Prostate gland (tissue), 2 donors: ENCODE measurements around the gene HAUS1. TPM values are rescaled to one million over a fixed set of nuclear protein-coding genes. Genes with fewer than 3 reads are reported as not detected.
"Not testable (repeated sequence)": the region's sequence is repeated elsewhere in the genome, so short reads cannot be mapped to it uniquely, and the experiment has no call there.

ENCODE experiments used
- DNase-seq: peaks from one replicate; pipeline ENCODE4 v3.0.0-alpha.2; 2019; ENCODE audit warnings: low spot score
- H3K27ac ChIP-seq, 2 donors: fragments of 200-600 bp; sonication (generic); 2 replicates each; pipeline ENCODE4 v1.5.1; 2017 to 2019
- H3K27me3 ChIP-seq: fragments of 200-600 bp; sonication (generic); replicated peaks from 2 replicates; pipeline ENCODE4 v1.5.1; 2019; ENCODE audit not compliant: insufficient read depth
- H3K36me3 ChIP-seq, 2 donors: fragments of 200-600 bp; sonication (generic); 1 replicate in 1 of 2; 2 replicates in 1 of 2; pipeline versions ENCODE4 v1.5.1 to v1.8.1; 2017 to 2019
- H3K4me1 ChIP-seq: fragments of 200-600 bp; sonication (generic); replicated peaks from 2 replicates; pipeline ENCODE4 v1.5.1; 2019
- H3K4me3 ChIP-seq, 2 donors: fragments of 200-600 bp; sonication (generic); 2 replicates each; pipeline ENCODE4 v1.5.1; 2017 to 2019
- H3K9me3 ChIP-seq: fragments of 200-600 bp; sonication (generic); 2 replicates; pipeline ENCODE4 v1.5.1; 2017
- CTCF ChIP-seq, 4 experiments: fragments of 200-600 bp in 2 of 4; fragments of 450-650 bp in 2 of 4; sonication (generic) in 2 of 4; IDR thresholded peaks; 1 replicate in 3 of 4; 2 replicates in 1 of 4; pipeline ENCODE4 v1.5.1; 2016 to 2019; ENCODE audit warnings: antibody characterized with exemption in 4 of 4, mild to moderate bottlenecking in 2 of 4, moderate library complexity in 2 of 4
- POLR2A ChIP-seq: fragments of 450-650 bp; IDR thresholded peaks from one replicate; pipeline ENCODE4 v1.6.1; 2016; ENCODE audit warnings: antibody characterized with exemption, mild to moderate bottlenecking
- POLR2AphosphoS5 ChIP-seq: sonication (generic); formaldehyde crosslinking; IDR thresholded peaks from one replicate; pipeline ENCODE4 v1.6.1; 2017; ENCODE audit warnings: antibody characterized with exemption
- WGBS: methylation state at CpG from one replicate; pipeline ENCODE4 v1.1.5; 2018; 5-methylcytosine and 5-hydroxymethylcytosine counted together
- intact Hi-C: fragments of 100-400 bp; cut with DNase I; formaldehyde crosslinking; loops from one replicate; pipeline ENCODE4 v1.14.2; 2022
- total RNA-seq, 2 donors: library from RNA; depleted of rRNA; stranded (reverse); fragments of >200 nt; gene quantifications; one replicate each; pipeline ENCODE4 v1.1.0, GENCODE V29; 2016

The HAUS1 gene
- total RNA-seq, 2 donors from 2014 or later = 19.9 to 26.9 TPM

- no peak for DNase-seq
- Histone ChIP-seq H3K4me3 (no peak overlapping the region), H3K9me3 (no peaks in the 10 kb centered on the region), H3K4me1 (no peaks in the 10 kb centered on the region), H3K36me3 (peaks cover 10 to 43% of the 10 kb centered on the region in 2 donors), H3K27ac (no peak overlapping the region), H3K27me3 (no peaks in the 10 kb centered on the region)
- 88% methylated on average over 2 of the region's 2 CpGs for WGBS
- intact Hi-C loops = no loop called here
- no peak for TF ChIP-seq POLR2A
- TF ChIP-seq CTCF (IDR thresholded peaks at IDR 0.05) = no peak
- TF ChIP-seq POLR2AphosphoS5 = no peak
Observed at GRCh38 chr18:46084431-46084830, 19.8 kb upstream of the HAUS1 start.

- intact Hi-C loops, H3K27ac ChIP-seq, H3K4me3 ChIP-seq, H3K4me1 ChIP-seq, DNase-seq, H3K9me3 ChIP-seq, H3K27me3 ChIP-seq: not testable (repeated sequence)
- H3K36me3 ChIP-seq = peaks cover 8 to 41% of the 10 kb centered on the region in 2 donors
- 37% methylated on average over 8 of the region's 8 CpGs for WGBS
Observed at GRCh38 chr18:46088501-46088900, 15.7 kb upstream of the HAUS1 start.

- Histone ChIP-seq H3K27ac (no peak overlapping the region), H3K36me3 (peaks cover 0 to 6% of the 10 kb centered on the region in 2 donors), H3K4me3 (no peak overlapping the region), H3K27me3 (no peaks in the 10 kb centered on the region), H3K4me1 (no peaks in the 10 kb centered on the region), H3K9me3 (no peaks in the 10 kb centered on the region)
- TF ChIP-seq POLR2AphosphoS5 (no peak), POLR2A (no peak), CTCF (IDR thresholded peaks at IDR 0.05) (no peak)
- 95% methylated on average over 10 of the region's 10 CpGs for WGBS
- intact Hi-C loops = no loop called here
- DNase-seq = no peak
Observed at GRCh38 chr18:46095532-46095931, 8.7 kb upstream of the HAUS1 start.

- DNase-seq = no peak
- no peaks in the 10 kb centered on the region for H3K27me3 ChIP-seq
- no peaks in the 10 kb centered on the region for H3K4me1 ChIP-seq
- peak overlapping the region; percentile 57 to 81 for H3K4me3 ChIP-seq
- peak overlapping the region; percentile 73 to 77 for H3K27ac ChIP-seq
- TF ChIP-seq POLR2A (no peak), CTCF (IDR thresholded peaks at IDR 0.05) (no peak), POLR2AphosphoS5 (no peak)
- WGBS = 40% methylated on average over 22 of the region's 22 CpGs
- H3K9me3 ChIP-seq = no peaks in the 10 kb centered on the region
- no peaks in the 10 kb centered on the region for H3K36me3 ChIP-seq
- intact Hi-C loops = no loop called here
Observed at GRCh38 chr18:46096651-46097300, 7.4 kb upstream of the HAUS1 start.

GRCh38 chr18:46097431-46097800 lies 6.8 kb upstream of the HAUS1 start:
- WGBS = under 1% methylated on average over 8 of the region's 8 CpGs
- no peaks in the 10 kb centered on the region for H3K27me3 ChIP-seq
- H3K4me1 ChIP-seq = no peaks in the 10 kb centered on the region
- DNase-seq = no peak
- peak overlapping the region; percentile 73 to 77 for H3K27ac ChIP-seq
- intact Hi-C loops = no loop called here
- no peaks in the 10 kb centered on the region for H3K36me3 ChIP-seq
- H3K9me3 ChIP-seq = no peaks in the 10 kb centered on the region
- H3K4me3 ChIP-seq = peak overlapping the region; percentile 57 to 81
- no peak for TF ChIP-seq CTCF (IDR thresholded peaks at IDR 0.05)
- no peak for TF ChIP-seq POLR2AphosphoS5
- TF ChIP-seq POLR2A = no peak
